GM13977 (cell line): ENCODE results near the gene RFLNA.

ENCODE experiments used
- DNase-seq: peaks from one replicate; pipeline ENCODE4 v3.0.0; 2012; ENCODE audit warnings: low spot score
- in situ Hi-C: fragments of 300-500 bp; cut with MboI; formaldehyde crosslinking; loops from one replicate; pipeline ENCODE4 v1.12.0; 2022; ENCODE audit warnings: low sequenced_read_pairs, low pct_unique_long_range_greater_than_20kb, mixed read lengths, inconsistent platforms; ENCODE audit not compliant: unreplicated experiment
- TF ChIP-seq, protein P1 (sequence below): IDR thresholded peaks from 2 replicates; pipeline ENCODE4 v1.5.1; 2012; ENCODE audit warnings: mild to moderate bottlenecking, control low read depth; ENCODE audit not compliant: insufficient read depth; ENCODE audit errors: extremely low read depth, missing control alignments

Gene RFLNA

GRCh38 chr12:124337622-124338021 is 42.7 kb downstream of the RFLNA start:
- in situ Hi-C loops, result no loop called here
- TF ChIP-seq, protein P1, sequence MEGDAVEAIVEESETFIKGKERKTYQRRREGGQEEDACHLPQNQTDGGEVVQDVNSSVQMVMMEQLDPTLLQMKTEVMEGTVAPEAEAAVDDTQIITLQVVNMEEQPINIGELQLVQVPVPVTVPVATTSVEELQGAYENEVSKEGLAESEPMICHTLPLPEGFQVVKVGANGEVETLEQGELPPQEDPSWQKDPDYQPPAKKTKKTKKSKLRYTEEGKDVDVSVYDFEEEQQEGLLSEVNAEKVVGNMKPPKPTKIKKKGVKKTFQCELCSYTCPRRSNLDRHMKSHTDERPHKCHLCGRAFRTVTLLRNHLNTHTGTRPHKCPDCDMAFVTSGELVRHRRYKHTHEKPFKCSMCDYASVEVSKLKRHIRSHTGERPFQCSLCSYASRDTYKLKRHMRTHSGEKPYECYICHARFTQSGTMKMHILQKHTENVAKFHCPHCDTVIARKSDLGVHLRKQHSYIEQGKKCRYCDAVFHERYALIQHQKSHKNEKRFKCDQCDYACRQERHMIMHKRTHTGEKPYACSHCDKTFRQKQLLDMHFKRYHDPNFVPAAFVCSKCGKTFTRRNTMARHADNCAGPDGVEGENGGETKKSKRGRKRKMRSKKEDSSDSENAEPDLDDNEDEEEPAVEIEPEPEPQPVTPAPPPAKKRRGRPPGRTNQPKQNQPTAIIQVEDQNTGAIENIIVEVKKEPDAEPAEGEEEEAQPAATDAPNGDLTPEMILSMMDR, result no peak
- DNase-seq, result no peak

GRCh38 chr12:124338448-124338847 is 43.6 kb downstream of the RFLNA start:
- no peak for DNase-seq
- TF ChIP-seq, protein P1, result no peak
- in situ Hi-C loops, result no loop called here

GRCh38 chr12:124338876-124339603 is 44.1 kb downstream of the RFLNA start:
- in situ Hi-C loops, result no loop called here
- TF ChIP-seq, protein P1, result no peak
- no peak for DNase-seq

- in situ Hi-C loops, result no loop called here
- TF ChIP-seq, protein P1, result no peak
- DNase-seq, result no peak
Measured at GRCh38 chr12:124340080-124340900, 45.4 kb downstream of the RFLNA start.

GRCh38 chr12:124341645-124342069 is 46.8 kb downstream of the RFLNA start:
- in situ Hi-C loops, result no loop called here
- DNase-seq, result no peak
- TF ChIP-seq, protein P1, result no peak

GRCh38 chr12:124344022-124344421 is 49.1 kb downstream of the RFLNA start:
- DNase-seq, result no peak
- TF ChIP-seq, protein P1, result no peak
- in situ Hi-C loops, result no loop called here
